HepG2 (cell line): Measurements from ENCODE around the gene INAFM2. TPM values are rescaled to one million over a fixed set of nuclear protein-coding genes. Genes with fewer than 3 reads are reported as not detected.

Experiments
- ATF7-NPFF ChIP-seq: sonication (generic); formaldehyde crosslinking; IDR thresholded peaks from 2 replicates; pipeline ENCODE4 v1.8.1; 2023; ENCODE audit warnings: mild to moderate bottlenecking, low read depth, missing genetic modification reagents, moderate library complexity
- CERS6 ChIP-seq: sonication (generic); formaldehyde crosslinking; IDR thresholded peaks from 2 replicates; pipeline ENCODE4 v1.5.0; 2020; ENCODE audit warnings: missing genetic modification reagents
- DDIT3 ChIP-seq: sonication (generic); formaldehyde crosslinking; IDR thresholded peaks from 2 replicates; pipeline ENCODE4 v1.4.0; 2020; ENCODE audit warnings: mild to moderate bottlenecking, missing genetic modification reagents
- FOXC1 ChIP-seq: sonication (generic); formaldehyde crosslinking; IDR thresholded peaks from 2 replicates; pipeline ENCODE4 v1.8.0; 2022; ENCODE audit warnings: mild to moderate bottlenecking, missing genetic modification reagents, borderline replicate concordance
- HMGXB4 ChIP-seq, 2 experiments: sonication (generic) in 1 of 2; formaldehyde crosslinking in 1 of 2; IDR thresholded peaks; 2 replicates each; pipeline versions ENCODE4 v1.4.0 to v1.6.1; 2018 to 2020; ENCODE audit warnings: missing genetic modification reagents in 2 of 2, borderline replicate concordance in 1 of 2, low read depth in 1 of 2, mild to moderate bottlenecking in 1 of 2, missing biosample characterization in 1 of 2
- PHF8 ChIP-seq: sonication (generic); formaldehyde crosslinking; IDR thresholded peaks from 2 replicates; pipeline ENCODE4 v1.5.0; 2020; ENCODE audit warnings: missing genetic modification reagents
- SYNCRIP ChIP-seq: fragments of 200-400 bp; formaldehyde crosslinking; IDR thresholded peaks from 2 replicates; pipeline ENCODE4 v1.6.1; 2018; ENCODE audit warnings: mild to moderate bottlenecking, low read depth, low read length; ENCODE audit not compliant: insufficient read depth
- ZNF501 ChIP-seq: sonication (generic); formaldehyde crosslinking; IDR thresholded peaks from 2 replicates; pipeline ENCODE4 v1.5.1; 2020; ENCODE audit warnings: mild to moderate bottlenecking, moderate library complexity, missing genetic modification reagents
- ZNF563 ChIP-seq: sonication (generic); formaldehyde crosslinking; IDR thresholded peaks from 2 replicates; pipeline ENCODE4 v1.8.0; 2022; ENCODE audit warnings: mild to moderate bottlenecking, moderate library complexity, missing genetic modification reagents
- ZNF687 ChIP-seq: sonication (generic); formaldehyde crosslinking; IDR thresholded peaks from 2 replicates; pipeline ENCODE4 v1.5.1; 2020; ENCODE audit warnings: mild to moderate bottlenecking, missing genetic modification reagents, moderate library complexity
- ZNF772 ChIP-seq: sonication (generic); formaldehyde crosslinking; IDR thresholded peaks from 2 replicates; pipeline ENCODE4 v1.5.0; 2020; ENCODE audit warnings: mild to moderate bottlenecking, missing genetic modification reagents
- ZNF776 ChIP-seq: sonication (generic); formaldehyde crosslinking; IDR thresholded peaks from 2 replicates; pipeline ENCODE4 v1.4.0; 2020; ENCODE audit warnings: mild to moderate bottlenecking, missing genetic modification reagents
- polyA plus RNA-seq, 8 experiments: library from polyadenylated mRNA; depleted of rRNA in 3 of 8; stranded (reverse) in 7 of 8; unstranded in 1 of 8; fragments of >200 nt; fragmentation: Illumina TruSeq in 4 of 8; extraction: Trizol in 4 of 8; gene quantifications; 2 replicates each; pipeline versions ENCODE4 v1.2.1 to v1.2.3, GENCODE V29; 2011 to 2016; ENCODE audit warnings: low read depth in 4 of 8, missing spikeins in 1 of 8, mixed read lengths in 1 of 8; ENCODE audit not compliant: insufficient read depth in 1 of 8
- total RNA-seq, 5 experiments: library from RNA; depleted of rRNA; stranded (reverse); fragments of >200 nt; fragmentation: Illumina TruSeq; extraction: Trizol; gene quantifications; 2 replicates each; pipeline ENCODE4 v1.2.3, GENCODE V29; 2016; ENCODE audit warnings: low read depth in 1 of 5
- TF ChIP-seq, protein P1 (sequence below): sonication (generic); formaldehyde crosslinking; IDR thresholded peaks from 2 replicates; pipeline ENCODE4 v1.4.0; 2020; ENCODE audit warnings: missing genetic modification reagents

The INAFM2 gene
- total and polyA plus RNA-seq, 2 of the 13 experiments (the other 11 are each of a cell fraction or from before 2014, with no cell fraction given): 5.5 to 6.5 TPM

GRCh38 chr15:40357723-40358470 is 34.4 kb downstream of the INAFM2 start, which contains the start of gene DISP2 (continued):
- TF ChIP-seq ZNF687 (CRISPR knock-in tag): peak; percentile 83
- no peak for TF ChIP-seq SYNCRIP
- TF ChIP-seq DDIT3 (CRISPR knock-in tag): no peak
- TF ChIP-seq ZNF776 (CRISPR knock-in tag): no peak
- TF ChIP-seq, protein P1, sequence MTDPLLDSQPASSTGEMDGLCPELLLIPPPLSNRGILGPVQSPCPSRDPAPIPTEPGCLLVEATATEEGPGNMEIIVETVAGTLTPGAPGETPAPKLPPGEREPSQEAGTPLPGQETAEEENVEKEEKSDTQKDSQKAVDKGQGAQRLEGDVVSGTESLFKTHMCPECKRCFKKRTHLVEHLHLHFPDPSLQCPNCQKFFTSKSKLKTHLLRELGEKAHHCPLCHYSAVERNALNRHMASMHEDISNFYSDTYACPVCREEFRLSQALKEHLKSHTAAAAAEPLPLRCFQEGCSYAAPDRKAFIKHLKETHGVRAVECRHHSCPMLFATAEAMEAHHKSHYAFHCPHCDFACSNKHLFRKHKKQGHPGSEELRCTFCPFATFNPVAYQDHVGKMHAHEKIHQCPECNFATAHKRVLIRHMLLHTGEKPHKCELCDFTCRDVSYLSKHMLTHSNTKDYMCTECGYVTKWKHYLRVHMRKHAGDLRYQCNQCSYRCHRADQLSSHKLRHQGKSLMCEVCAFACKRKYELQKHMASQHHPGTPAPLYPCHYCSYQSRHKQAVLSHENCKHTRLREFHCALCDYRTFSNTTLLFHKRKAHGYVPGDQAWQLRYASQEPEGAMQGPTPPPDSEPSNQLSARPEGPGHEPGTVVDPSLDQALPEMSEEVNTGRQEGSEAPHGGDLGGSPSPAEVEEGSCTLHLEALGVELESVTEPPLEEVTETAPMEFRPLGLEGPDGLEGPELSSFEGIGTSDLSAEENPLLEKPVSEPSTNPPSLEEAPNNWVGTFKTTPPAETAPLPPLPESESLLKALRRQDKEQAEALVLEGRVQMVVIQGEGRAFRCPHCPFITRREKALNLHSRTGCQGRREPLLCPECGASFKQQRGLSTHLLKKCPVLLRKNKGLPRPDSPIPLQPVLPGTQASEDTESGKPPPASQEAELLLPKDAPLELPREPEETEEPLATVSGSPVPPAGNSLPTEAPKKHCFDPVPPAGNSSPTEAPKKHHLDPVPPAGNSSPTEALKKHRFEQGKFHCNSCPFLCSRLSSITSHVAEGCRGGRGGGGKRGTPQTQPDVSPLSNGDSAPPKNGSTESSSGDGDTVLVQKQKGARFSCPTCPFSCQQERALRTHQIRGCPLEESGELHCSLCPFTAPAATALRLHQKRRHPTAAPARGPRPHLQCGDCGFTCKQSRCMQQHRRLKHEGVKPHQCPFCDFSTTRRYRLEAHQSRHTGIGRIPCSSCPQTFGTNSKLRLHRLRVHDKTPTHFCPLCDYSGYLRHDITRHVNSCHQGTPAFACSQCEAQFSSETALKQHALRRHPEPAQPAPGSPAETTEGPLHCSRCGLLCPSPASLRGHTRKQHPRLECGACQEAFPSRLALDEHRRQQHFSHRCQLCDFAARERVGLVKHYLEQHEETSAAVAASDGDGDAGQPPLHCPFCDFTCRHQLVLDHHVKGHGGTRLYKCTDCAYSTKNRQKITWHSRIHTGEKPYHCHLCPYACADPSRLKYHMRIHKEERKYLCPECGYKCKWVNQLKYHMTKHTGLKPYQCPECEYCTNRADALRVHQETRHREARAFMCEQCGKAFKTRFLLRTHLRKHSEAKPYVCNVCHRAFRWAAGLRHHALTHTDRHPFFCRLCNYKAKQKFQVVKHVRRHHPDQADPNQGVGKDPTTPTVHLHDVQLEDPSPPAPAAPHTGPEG: peak; percentile 65; the same call in 1 of the 2 replicates
- peak; percentile 39; the same call in 1 of the 2 replicates for TF ChIP-seq CERS6 (CRISPR knock-in tag)
- TF ChIP-seq FOXC1 (CRISPR knock-in tag): peak; percentile 67; the same call in 1 of the 2 replicates
- TF ChIP-seq ATF7-NPFF: peak; percentile 40; the same call in 1 of the 2 replicates
- TF ChIP-seq ZNF563 (CRISPR knock-in tag): peak; percentile 51; the same call in 1 of the 2 replicates
- peak; percentile 52 for TF ChIP-seq PHF8 (CRISPR knock-in tag)
- peak; percentile 61; the same call in 1 of the 2 replicates for TF ChIP-seq ZNF501 (CRISPR knock-in tag)
- TF ChIP-seq HMGXB4 (CRISPR knock-in tag; IDR thresholded peaks at IDR 0.05; ENCODE audit: borderline replicate concordance in 1 of 2, low read depth in 1 of 2): 0 out of 4 replicates have a peak, but pooled peaks of 1 of the 2 experiments have one; percentile 51
- TF ChIP-seq ZNF772: no peak
